NCI-H446 (cell line): ENCODE data around the gene OLFML1.
"Not testable (repeated sequence)": the region's sequence is repeated elsewhere in the genome, so short reads cannot be mapped to it uniquely, and the experiment has no call there.

Experiments
- DNase-seq, 2 experiments: peaks; one replicate each; lab custom pipeline; 2025; lab: John Stamatoyannopoulos, UW

OLFML1 gene

DNA sequence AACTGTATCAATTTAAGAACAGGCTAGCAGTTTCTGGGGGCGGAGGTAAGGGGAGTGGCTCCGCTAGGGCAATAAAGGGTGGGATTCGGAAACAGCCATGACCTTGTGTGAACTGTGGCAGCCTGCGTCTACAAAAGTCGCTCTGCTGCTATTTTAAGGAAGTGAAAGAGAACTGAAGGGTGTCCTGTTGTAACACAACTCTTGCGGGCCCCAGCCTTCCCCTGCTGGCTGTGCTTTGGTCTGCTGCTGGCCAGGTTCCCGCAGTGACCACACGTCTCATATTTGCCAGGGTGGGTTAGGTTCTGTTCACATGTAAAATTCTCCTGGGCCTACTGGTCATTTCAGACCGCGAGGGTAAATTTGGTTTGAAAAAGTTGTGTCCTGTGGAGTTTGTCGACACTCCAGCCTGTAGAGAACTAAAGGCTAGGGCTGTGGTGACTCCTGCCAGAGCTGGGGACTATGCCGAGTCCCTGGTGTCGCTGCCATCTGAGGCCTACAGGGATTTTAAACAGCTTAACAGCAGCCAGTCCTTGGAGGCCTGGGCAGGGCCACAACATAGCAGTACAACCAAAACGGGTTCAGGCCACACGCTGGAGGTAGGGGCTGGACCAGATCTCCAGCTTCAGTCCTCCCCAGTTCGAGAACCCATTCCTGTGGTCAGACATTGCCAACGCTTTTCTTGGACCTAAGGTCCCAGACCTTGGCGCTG lies 27.4 kb downstream of the OLFML1 start:
- no peak for DNase-seq

DNA sequence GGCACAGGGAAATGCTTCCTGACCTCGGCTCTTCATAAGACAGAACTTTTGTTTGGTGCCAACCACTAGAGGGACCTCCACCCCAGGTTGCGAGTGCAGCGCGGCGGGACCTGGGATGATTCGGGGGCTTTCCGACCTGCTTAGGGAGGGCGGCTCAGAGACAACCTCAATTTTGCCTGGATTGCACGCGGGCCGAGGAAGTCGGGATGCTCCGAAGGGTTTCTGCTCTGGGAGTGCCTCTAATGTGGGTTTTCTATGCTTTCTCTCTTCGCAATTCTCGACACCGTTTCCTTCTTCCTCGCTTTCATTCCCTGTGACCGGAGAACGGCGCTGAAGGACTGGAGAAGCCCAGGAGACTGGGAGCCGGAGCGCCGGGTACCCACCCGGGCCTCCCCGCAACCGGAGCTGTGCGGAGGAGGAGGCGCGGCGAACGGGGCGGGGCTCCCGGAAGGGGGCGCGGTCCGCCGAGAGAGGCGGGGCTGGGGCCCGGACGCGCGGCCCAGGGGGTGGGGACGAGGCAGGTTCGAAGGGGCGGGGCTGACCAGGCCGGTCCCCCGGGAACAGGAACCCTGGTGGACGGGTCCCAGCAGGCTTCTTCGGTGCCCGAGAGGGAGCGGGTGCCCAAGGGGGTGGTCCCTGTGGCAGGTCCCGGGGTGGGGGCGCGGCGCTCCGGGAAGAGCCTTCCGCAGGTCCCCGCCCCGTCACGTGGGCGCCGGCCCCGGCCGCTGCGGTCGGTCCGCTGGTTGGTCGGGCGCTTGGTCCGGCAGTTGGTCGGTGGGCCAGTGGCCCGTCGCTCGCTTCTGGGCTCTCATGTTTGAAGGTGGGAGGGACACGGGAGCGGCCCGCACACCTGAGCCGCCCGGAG lies 28.2 kb downstream of the OLFML1 start, which contains the start of gene PPFIBP2:
TSS of gene PPFIBP2 (plus strand) at position 766 of the 865 bp plus-strand sequence. CDS start 35,477 bp downstream, outside the sequence.
- peak; percentile 42 to 77 for DNase-seq

DNA sequence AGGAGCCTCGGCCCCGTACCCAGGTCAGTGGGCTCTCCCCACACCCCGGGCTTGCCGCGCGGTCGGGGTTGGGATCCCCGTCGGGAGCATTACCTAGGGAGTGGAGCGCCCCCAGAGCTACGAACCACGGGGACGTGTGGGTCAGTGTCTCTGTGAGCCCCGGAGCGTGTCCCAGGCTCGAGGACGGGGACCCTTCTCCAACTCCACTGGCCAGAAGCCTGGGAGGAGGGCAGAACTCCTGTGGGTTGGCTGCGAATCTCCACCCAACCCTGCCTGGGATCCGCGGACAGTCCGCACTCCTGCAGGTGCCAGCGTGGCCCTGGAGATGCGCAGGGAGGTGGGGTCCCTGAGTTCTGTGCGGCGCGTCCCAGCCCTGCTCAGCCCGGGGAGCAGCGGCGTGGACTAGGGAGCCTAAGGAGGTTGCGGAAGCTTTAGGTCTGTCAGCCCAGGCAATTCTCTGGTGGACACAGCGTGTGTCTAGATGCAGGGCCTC lies 28.8 kb downstream of the OLFML1 start:
- DNase-seq = no peak

DNA sequence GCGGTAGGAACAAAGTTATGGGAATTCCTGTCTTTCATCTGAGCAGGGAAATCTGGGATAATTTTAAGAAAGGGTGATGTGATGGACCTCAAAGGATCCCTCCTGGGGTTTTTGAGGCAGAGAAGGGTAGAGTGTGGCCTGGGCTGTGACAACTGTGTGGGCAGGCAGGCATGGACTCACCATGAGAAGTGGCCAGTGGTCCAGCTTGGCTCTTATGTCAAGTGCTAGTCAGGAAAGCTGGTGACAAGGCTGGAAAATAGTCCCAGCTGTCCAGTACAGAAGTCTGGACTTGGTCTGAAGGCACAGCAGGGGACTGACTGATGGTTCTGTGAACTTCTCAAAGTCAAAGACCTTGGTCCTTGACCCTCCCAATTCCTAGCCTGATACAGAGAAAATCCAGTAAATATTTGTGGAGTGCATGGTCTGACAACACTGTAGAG lies 30.2 kb downstream of the OLFML1 start:
- no peak for DNase-seq

DNA sequence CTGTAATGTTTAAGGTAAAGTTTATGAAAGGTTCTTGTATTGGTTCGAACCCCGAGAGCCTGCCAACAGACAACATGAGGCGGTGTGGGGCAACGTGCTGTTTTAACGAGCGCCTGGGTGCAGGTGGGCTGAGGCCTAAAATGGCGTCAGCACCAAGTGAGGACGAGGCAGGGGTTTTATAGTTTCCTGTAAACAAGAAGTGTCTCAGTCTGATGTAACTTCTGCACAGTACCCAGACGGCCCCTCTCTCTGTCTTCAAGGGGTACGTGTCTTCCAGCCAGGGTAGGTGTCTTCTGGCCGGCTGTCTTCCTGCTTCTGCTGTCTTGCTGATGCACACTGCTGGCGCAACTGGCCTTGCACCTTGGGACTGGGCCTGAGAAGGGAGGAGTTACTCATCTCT lies 31.2 kb downstream of the OLFML1 start:
- no peak for DNase-seq

DNA sequence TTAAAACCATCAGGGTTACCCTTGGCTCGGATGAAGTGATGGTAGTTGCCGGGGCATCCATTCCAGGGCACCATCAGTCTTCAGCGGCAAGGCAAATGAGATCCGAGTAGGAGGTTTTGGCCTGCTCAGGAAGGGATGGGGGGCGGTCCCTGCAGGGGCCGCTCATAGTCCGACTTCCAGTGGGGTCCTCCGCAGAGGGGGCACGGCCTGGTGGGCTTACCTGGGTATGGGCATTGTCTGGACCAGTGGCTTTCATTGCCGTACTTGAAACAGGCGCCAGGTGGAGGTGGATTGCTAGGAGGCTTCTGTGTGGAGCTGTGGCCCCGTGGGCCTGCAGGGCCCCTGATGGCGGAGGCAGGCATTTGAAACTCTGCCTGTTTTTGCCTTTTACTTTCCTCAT lies 32.4 kb downstream of the OLFML1 start:
- not testable (repeated sequence) for DNase-seq

DNA sequence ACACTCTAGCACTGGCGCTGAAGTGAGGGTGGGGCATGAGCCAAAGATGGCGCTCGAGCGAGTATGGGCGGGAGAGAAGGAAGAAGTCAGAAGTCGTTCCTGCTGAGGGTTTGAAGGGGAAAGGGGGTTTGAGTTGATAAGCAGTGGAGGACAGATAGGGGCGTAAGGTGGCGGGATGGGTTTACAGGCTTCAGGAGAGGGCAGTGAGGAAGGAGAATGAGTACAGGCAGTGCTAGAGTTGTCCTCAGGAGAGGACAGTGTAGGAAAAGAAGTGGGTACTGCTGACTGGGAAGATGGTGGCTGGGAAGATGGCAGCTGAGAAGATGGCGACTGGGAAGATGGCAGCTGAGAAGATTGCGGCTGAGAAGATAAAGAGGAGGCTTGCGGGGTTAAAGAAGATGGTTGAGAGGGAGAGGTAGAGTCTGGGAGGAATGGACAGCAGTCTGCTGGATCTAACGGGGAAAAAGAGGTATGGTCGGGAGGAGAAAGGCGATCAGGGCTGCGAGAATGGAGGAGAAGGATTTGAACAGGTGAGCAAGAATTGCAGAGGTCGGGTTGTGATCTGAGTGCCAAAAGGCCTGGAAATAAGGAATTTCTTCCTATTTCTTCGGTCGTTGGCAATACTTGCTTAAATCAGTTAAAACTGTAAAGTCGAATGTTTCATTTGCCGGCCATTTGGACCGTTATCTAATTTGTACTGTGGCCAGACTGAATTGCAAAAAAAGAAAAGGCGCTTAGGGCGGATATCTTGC lies 33.7 kb downstream of the OLFML1 start:
- no peak for DNase-seq

DNA sequence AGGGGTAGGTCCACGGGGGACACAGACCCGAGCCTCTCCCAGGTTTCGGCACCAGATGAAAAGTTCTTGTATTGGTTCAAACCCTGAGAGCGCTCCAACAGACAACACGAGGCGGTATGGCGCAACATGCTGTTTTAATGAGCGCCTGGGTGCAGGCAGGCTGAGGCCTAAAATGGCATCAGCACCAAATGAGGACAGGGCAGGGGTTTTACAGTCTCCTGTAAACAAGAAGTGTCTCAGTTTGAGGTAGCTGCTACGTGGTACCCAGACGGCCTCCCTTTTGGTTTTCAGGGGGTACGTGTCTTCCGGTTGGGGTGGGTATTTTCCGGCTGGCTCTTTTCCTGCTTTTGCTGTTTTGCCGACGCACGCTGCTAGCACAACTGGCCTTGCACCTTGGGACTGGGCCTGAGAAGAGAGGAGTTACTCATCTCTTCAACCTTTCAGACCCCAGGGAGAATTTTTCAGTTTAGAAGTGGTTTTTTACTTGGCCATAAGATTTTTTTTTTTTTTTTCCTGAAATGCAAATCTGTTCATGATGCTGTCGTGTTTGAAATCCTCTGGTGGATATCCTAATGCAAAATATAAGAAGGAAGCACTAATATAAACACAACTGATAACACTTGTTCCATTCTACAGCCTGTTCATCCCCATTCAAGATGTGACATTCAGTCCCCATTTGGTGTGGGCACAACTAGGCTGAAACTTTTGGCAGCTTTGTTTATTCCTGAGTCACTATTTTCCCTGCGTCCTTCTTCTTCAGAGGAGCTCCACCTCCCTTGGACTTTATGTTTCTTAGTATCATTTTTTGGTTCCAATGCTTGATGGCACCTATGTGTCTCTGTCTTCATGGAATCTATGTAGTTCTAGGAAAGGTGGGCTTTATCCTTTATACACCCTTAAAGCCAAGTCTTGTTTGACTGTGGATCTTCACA lies 35.0 kb downstream of the OLFML1 start:
- no peak for DNase-seq

DNA sequence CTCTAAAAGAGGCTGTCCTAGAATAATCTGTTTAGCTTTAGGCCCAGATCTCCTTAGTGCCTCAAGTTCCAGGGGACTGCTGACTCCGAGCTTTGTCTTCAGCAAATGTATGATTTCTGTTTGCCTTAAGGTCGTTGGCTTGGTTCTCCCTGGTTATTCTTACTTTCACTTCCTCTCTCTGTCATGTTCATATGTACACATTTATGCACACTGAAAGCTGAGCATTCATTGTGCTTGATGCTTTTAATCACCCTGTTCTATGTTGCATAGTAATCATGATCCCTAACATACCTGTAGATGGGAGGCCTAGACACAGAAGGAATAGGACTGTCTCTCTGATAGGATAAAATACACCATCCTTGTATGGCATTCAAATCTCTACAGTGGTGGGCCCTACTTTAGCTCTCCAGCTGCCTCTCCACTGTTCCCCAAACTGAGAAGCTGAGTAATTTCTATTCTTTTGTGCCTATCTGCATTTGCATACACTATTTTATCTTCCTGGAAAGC lies 35.7 kb downstream of the OLFML1 start:
- no peak for DNase-seq

DNA sequence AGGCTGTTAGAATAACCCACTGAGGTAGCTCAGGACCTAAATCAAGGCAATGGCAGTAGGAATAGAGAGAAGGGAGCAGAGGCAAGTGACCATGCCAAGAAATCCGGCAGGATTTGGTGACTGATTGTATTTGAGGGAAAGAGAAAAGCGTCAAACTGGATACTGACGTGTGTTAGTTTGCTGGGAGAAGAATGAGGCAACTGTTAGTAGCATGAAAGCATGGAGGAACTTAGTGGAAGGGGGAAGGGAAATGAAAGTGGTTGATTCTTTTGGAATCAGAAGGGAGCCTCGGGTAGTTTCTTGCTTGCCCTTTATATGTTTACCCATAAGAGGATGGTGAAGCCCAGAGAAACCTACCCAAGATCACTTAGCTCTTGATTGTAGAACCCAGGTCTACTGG lies 36.8 kb downstream of the OLFML1 start:
- DNase-seq = no peak

DNA sequence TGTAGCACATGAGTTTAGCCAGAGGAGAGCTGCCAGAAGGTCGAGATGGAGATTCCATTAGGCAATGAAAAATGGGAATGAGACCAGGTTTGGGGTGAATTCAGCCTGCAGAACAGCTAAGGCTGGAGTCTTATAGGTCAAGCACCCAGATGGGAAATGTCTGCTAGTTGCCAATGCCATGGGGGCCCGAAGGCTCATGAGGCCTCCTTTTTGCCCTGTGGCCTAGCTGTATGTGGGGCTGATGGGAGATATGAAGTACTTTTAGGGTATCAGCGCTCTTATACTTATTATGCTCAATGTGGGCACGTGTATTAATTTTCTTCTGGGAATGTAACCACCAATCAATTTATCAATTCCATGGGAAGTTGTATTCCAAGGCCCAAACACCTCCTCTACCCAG lies 37.2 kb downstream of the OLFML1 start:
- DNase-seq = no peak

DNA sequence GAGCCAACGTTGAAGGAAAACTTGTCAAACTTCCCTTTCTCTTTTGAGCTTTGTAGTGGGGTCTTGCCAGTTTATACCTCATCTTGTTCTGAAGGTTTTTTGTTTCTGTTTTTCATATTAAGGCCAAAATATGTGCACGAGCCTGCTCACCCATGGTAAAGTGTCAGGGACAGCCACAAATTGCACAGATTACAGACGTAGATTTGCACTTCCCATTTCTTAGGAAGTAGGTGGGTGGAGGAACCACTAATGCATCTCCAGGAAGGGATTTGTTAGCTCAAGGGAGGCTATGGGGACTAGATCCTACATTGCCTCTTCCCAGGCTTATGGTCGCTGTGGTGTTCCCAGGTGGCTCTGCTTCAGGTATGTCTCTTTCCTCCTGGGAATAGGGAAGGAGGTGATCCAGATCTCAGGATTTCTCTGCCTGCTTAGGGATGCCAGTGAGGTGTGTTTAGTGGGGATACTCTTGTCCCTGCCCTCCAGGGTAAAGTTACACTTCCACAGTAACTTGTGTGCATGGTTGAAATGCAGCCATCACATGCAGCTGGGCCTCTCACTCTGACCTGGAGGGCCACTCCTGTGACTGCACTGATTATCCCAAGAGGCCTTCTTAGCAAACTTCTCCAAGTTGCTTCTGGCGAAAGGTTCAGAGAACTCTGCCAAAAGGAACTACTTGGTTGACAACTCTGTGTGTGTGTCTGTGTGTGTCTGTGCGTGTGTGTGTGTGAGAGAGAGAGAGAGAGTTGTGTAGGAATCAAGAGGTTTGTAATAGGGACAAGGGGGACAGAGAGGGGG lies 38.3 kb downstream of the OLFML1 start:
- no peak for DNase-seq

DNA sequence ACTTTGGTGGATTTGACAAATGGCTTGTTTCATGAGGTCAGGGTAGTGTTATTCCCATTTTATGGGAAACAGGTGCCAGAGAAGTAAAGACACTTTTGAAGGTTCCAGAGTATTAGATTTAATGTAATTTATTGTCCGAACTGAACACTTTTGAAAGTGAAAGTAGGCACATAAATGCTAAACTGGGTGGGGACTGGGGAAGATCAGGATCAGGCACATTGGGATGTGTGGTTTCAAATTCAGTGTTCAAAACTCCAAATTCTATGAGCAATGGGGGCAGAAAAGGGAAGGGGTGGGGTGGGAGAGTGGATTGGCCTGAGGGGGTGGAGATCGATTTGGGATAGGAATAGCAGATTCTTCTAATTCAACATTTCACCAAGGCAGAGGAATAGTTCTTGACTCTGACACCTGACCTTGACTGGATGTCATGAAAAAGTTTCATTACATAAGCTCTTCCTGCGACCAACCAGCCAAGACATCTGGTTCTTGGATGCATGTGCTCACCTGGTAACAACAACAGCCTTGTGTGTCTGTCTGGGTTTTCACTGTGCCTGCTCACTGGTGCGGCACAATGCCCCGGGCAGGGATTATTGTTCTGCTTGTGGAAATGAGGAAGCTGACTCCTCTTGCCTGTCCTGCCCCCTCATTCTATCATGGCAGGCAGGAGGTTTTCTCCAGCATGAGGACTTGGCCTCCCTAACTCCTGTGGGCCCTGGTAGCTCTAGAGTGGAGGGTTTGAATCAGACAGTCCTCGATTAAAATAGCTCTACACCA lies 39.3 kb downstream of the OLFML1 start:
- DNase-seq = no peak

DNA sequence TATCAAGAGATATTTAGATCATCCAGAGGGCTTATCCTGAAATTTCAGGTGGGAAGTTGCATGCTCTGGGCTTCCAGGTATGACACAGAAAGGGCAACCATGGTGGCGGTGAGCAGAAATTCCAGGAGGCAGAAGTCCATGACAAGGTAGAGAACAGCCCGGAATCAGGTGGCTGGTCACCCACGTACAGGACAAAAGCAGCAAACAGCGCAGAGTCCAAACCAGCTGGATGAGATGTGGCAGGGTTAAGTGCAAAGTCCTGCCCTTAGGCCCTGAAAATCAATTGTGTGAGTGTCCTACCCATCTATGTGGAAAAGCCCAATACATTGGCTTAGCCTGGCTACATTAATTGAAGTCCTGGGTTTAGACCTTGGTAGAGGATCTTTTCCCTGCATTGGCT lies 40.1 kb downstream of the OLFML1 start:
- no peak for DNase-seq

DNA sequence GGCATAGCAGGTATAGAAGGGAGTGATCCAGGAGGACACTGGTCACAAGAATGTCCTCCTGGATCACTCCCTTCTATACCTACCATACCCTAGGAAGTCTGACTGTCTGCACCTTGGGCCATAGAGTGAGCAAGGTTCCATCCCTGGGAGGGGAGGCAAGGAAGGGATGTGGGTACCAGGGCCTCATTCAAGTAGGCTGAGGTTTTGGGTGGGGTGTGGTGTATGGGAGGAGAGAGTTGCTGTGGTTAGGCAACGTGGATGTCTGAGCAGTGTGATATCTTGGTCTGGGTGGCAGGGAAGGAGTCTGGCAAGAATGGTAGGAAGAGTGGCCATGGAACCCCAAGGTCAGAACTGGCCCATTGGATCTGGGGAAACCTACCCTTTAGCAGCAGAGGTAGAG lies 41.7 kb downstream of the OLFML1 start:
- no peak for DNase-seq

DNA sequence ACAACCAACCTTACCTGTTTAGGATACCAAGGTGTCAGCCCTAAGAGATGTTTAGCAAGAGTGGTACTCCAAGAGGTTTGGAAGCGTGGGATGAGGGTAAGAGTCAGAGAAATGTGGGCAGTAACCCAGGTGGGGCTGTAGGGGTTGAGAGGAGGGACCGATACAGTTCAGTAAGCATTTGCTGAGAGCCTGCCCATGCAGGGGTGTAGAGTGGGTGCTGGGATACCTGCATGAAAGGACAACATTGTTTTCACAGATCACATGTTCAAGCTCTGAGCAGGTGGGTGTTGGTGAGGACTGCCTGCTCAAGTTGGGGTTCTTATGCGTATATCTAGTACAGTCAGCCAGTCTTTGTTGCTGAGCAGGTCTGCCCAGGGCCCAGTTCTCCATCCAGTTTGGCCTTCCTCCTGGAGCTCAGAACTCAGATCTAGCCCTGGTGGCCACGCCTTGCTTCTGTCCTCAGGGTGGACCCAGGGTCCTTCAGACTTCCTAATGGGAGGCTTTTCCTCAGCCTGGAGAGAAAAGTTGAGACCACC lies 43.3 kb downstream of the OLFML1 start:
- DNase-seq = no peak

DNA sequence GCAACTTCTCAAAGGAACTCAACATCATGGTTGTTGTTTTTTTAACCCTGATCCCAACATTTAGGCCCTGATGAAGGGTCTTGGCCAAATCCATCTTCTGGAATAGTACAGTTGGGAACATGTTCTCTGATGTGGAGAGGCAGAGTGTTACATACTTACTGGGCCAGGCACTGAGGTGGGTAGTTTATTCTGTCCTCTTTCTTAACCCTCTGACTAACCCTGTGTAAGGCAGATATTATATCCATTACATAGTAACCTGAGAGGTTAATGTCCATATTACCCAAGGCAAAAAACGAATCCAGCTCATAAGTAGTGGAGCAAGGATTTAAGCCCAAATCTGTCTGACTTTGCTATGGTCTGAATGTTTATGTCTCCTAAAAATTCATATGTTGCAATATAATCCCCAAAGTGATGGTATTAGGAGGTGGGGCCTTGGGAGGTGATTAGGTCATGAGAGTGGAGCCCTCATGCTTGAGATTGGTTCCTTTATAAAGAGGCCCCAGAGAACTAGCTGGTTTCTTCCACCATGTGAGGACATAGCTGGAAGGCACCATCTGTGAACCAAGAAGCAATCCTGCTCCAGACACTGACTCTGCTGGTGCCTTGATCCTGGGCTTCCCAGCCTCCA lies 44.8 kb downstream of the OLFML1 start:
- no peak for DNase-seq

DNA sequence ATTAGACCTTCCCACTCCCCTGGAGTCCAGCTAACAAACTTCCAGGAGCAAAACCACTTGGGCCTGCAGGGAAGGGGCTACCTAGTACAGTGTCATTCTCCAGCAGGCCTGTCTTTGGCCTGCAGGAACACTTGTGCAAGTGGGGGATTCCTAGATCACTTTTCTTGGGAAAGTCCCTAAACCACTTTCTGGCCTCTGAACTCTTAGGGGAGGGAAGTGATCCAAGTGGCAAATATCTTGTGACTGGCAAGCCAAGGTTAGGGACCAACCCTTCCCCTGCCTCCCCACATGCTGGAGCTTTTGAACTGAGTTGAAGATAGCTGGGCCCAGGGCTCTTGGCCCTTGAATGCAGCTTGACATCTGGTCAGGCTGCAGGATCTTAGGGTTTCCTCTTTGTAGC lies 45.7 kb downstream of the OLFML1 start:
- no peak for DNase-seq
